ENCODE data around the gene ADAMTS14. TPM values are rescaled to one million over a fixed set of nuclear protein-coding genes. Genes with fewer than 3 reads are reported as not detected.
"Not testable (repeated sequence)": the region's sequence is repeated elsewhere in the genome, so short reads cannot be mapped to it uniquely, and the experiment has no call there.

Gene ADAMTS14
- total RNA-seq, 1 experiment from 2014 or later: 2.1 TPM

- TF ChIP-seq, protein P1, sequence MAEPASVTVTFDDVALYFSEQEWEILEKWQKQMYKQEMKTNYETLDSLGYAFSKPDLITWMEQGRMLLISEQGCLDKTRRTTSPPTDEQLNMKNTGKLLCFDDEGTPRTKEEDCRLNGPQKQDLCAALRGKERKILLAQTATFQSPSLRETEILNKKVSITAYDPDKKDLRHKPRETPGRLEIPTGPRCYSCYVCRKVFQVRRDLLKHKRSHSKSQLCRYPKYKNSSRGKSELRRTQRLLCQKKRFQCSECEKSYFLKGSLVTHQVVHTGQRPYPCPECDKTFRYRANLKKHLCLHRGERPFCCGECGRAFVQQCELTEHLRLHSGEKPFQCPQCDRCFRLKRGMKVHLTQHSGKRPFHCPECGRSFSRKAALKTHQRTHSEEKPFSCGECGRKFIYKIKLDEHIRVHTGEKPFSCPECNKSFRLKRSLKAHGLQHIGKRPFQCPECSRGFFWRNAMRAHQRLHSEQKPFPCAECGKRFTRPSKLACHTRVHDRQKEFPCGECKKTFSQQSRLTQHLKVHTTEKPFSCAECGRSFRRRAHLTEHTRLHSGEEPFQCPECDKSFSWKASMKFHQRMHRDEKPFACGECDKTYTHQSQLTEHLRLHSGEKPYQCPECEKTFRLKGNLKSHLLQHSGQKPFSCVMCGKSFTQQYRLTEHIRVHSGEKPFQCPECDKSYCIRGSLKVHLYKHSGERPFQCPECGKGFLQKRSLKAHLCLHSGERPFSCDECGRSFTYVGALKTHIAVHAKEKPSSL (CRISPR knock-in tag; conservative IDR thresholded peaks at IDR 0.05): no peak
- TF ChIP-seq OVOL2 (CRISPR knock-in tag; IDR thresholded peaks at IDR 0.05; ENCODE audit: borderline replicate concordance): no peak
- TF ChIP-seq USF2 (CRISPR knock-in tag; IDR thresholded peaks at IDR 0.05): no peak
- TF ChIP-seq ZNF232 (CRISPR knock-in tag; IDR thresholded peaks at IDR 0.05): no peak
- TF ChIP-seq RELA (CRISPR knock-in tag; IDR thresholded peaks at IDR 0.05; ENCODE audit: borderline replicate concordance): no peak
- no peak for TF ChIP-seq NFATC4 (CRISPR knock-in tag; IDR thresholded peaks at IDR 0.05)
- no peak for TF ChIP-seq SMAD3 (CRISPR knock-in tag; IDR thresholded peaks at IDR 0.05; ENCODE audit: borderline replicate concordance)
- TF ChIP-seq FOXK1 (CRISPR knock-in tag; IDR thresholded peaks at IDR 0.05): no peak
Measured at GRCh38 chr10:70664702-70665195, 7.6 kb upstream of the ADAMTS14 start (continued).

DNA sequence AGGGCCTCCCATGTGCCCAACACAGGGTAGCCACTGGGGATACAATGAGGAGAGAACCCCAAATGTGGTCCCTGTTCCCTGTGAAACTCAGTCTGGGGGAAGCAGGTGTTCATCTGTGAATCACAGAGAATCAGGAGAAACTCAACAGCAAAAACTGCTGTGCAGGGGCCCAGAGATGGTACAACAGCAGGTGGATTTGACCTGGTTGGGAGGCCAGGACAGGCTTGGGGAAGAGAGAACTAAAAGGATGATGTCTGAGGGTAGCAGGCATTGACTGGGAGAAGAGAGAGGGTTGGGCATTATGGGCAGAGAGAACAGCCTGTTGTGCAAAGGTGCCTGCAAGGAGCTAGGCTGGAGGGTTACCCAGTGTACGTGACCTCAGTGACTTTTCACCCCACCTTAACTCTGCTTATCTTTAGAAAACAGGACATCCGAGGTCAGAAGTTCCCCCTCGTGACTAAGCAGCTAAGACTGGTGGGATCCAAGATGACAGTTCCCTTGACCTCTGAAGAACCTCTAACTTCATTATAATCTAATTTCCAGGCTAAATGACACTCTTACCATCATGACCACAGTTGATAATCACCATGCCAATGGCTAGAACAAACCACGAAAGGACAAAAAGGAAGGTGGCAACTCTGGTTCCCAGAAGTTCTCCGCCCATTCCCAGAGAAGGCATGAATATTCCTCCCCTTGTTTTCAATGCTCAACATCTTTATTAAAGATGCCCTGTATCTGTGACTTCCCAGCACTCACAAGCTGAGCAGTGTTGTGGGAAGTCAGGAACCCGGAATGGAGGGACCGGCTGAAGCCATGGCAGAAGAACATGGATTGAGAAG, 5.1 kb upstream of the ADAMTS14 start:
- Mint-ChIP-seq H3K4me3 (no peak overlapping the region), H3K27me3 (ENCODE audit: low read depth) (peaks cover 44% of the 10 kb centered on the region), H3K4me1 (peaks cover 7% of the 10 kb centered on the region), H3K9me3 (peaks cover 30% of the 10 kb centered on the region), H3K36me3 (peaks cover 21% of the 10 kb centered on the region), H3K27ac (no peak overlapping the region)
- POLR2A ChIA-PET: no interaction called here
- ATAC-seq (no peak), DNase-seq (ENCODE audit: low spot score) (no peak)
- CTCF ChIA-PET: no interaction called here
- TF ChIP-seq ZNF232 (CRISPR knock-in tag; IDR thresholded peaks at IDR 0.05): no peak
- TF ChIP-seq E2F4 (CRISPR knock-in tag; IDR thresholded peaks at IDR 0.05; ENCODE audit: borderline replicate concordance, low read depth): no peak
- no peak for TF ChIP-seq ZNF396 (CRISPR knock-in tag; IDR thresholded peaks at IDR 0.05; ENCODE audit: borderline replicate concordance)
- no peak for TF ChIP-seq ATF3 (CRISPR knock-in tag; conservative IDR thresholded peaks at IDR 0.05)
- TF ChIP-seq, protein P2, sequence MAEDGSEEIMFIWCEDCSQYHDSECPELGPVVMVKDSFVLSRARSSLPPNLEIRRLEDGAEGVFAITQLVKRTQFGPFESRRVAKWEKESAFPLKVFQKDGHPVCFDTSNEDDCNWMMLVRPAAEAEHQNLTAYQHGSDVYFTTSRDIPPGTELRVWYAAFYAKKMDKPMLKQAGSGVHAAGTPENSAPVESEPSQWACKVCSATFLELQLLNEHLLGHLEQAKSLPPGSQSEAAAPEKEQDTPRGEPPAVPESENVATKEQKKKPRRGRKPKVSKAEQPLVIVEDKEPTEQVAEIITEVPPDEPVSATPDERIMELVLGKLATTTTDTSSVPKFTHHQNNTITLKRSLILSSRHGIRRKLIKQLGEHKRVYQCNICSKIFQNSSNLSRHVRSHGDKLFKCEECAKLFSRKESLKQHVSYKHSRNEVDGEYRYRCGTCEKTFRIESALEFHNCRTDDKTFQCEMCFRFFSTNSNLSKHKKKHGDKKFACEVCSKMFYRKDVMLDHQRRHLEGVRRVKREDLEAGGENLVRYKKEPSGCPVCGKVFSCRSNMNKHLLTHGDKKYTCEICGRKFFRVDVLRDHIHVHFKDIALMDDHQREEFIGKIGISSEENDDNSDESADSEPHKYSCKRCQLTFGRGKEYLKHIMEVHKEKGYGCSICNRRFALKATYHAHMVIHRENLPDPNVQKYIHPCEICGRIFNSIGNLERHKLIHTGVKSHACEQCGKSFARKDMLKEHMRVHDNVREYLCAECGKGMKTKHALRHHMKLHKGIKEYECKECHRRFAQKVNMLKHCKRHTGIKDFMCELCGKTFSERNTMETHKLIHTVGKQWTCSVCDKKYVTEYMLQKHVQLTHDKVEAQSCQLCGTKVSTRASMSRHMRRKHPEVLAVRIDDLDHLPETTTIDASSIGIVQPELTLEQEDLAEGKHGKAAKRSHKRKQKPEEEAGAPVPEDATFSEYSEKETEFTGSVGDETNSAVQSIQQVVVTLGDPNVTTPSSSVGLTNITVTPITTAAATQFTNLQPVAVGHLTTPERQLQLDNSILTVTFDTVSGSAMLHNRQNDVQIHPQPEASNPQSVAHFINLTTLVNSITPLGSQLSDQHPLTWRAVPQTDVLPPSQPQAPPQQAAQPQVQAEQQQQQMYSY (CRISPR knock-in tag; IDR thresholded peaks at IDR 0.05): no peak

- CTCF ChIA-PET; H3K27ac Mint-ChIP-seq; ATAC-seq; POLR2A ChIA-PET; H3K4me1 Mint-ChIP-seq; DNase-seq (ENCODE audit: low spot score); H3K4me3 Mint-ChIP-seq: not testable (repeated sequence)
- Mint-ChIP-seq H3K36me3 (peaks cover 21% of the 10 kb centered on the region), H3K27me3 (ENCODE audit: low read depth) (peaks cover 45% of the 10 kb centered on the region), H3K9me3 (peaks cover 30% of the 10 kb centered on the region)
Measured at GRCh38 chr10:70667818-70668217, 4.5 kb upstream of the ADAMTS14 start.

Data from WTC11 (cell line).